A549 (cell line): ENCODE results near the gene SPRED3. TPM values are rescaled to one million over a fixed set of nuclear protein-coding genes. Genes with fewer than 3 reads are reported as not detected.

Source experiments
- ATAC-seq, 2 experiments: fragments of 200-7000 bp in 1 of 2; fragments of >200 bp in 1 of 2; cut with Nextera tagmentation in 1 of 2; cut with Tn5 transposase in 1 of 2; 3 replicates each; pipeline versions ENCODE4 v1.8.0 to v1.9.1; 2018 to 2020; ENCODE audit warnings: mild to moderate bottlenecking in 1 of 2, moderate library complexity in 1 of 2
- CTCF ChIA-PET: fragments of 300-600 bp; sonication (Branson Sonifier 250); formaldehyde crosslinking; extraction: SDS; loops from one replicate; lab custom pipeline; 2021; ENCODE audit warnings: antibody characterized with exemption, inconsistent platforms; lab: Yijun Ruan, JAX
- POLR2A ChIA-PET: fragments of 350-600 bp; formaldehyde crosslinking; extraction: SDS; loops from one replicate; lab custom pipeline; 2021; ENCODE audit warnings: antibody characterized with exemption, inconsistent platforms; lab: Yijun Ruan, JAX
- DNase-seq, 2 experiments: peaks; one replicate each; pipeline versions ENCODE4 v3.0.0 to v3.0.0-alpha.2; 2011 to 2016; ENCODE audit warnings: low read depth in 1 of 2, low spot score in 1 of 2
- FAIRE-seq: peaks from 2 replicates; lab custom pipeline; 2011; peaks lifted over from hg19 to GRCh38; lab: Jason Lieb, UNC
- H3K27ac ChIP-seq, 2 experiments: fragments of >200 bp; sonication (Bioruptor Twin); formaldehyde crosslinking; 3 replicates each; pipeline ENCODE4 v1.5.1; 2016 to 2017
- H3K4me1 ChIP-seq: fragments of >200 bp; sonication (Bioruptor Twin); formaldehyde crosslinking; 3 replicates; pipeline ENCODE4 v1.6.1; 2016
- H3K4me2 ChIP-seq: fragments of >200 bp; sonication (Bioruptor Twin); formaldehyde crosslinking; 3 replicates; pipeline ENCODE4 v1.6.1; 2016
- H3K4me3 ChIP-seq: fragments of >200 bp; sonication (Bioruptor Twin); formaldehyde crosslinking; 3 replicates; pipeline ENCODE4 v1.5.1; 2016
- H3K9me3 ChIP-seq: fragments of >200 bp; sonication (Bioruptor Twin); formaldehyde crosslinking; 3 replicates; pipeline ENCODE4 v1.6.1; 2016
- ATOH8 ChIP-seq: fragments of 250-450 bp; sonication (Bioruptor Pico); IDR thresholded peaks from 2 replicates; pipeline ENCODE4 v1.5.0; 2020; ENCODE audit warnings: low read depth, mild to moderate bottlenecking, moderate library complexity
- CBX8 ChIP-seq: fragments of 200-600 bp; sonication (generic); IDR thresholded peaks from 2 replicates; pipeline ENCODE4 v1.6.1; 2016
- CEBPB ChIP-seq, 2 experiments: fragments of >200 bp in 1 of 2; sonication (Bioruptor Twin) in 1 of 2; formaldehyde crosslinking in 1 of 2; IDR thresholded peaks; 2 replicates each; pipeline ENCODE4 v1.6.1; 2012 to 2016
- CHD2 ChIP-seq: fragments of 150-350 bp; IDR thresholded peaks from 2 replicates; pipeline ENCODE4 v1.6.1; 2014; ENCODE audit warnings: low read length; ENCODE audit not compliant: partially characterized antibody
- CHD4 ChIP-seq: fragments of 200-600 bp; sonication (generic); IDR thresholded peaks from 2 replicates; pipeline ENCODE4 v1.6.1; 2016; ENCODE audit warnings: antibody characterized with exemption, mild to moderate bottlenecking, borderline replicate concordance
- EHF ChIP-seq: fragments of 250-450 bp; sonication (Bioruptor Pico); IDR thresholded peaks from 2 replicates; pipeline ENCODE4 v1.5.0; 2020; ENCODE audit warnings: mild to moderate bottlenecking
- EP300 ChIP-seq, 2 experiments: fragments of >200 bp; sonication (Bioruptor Twin); formaldehyde crosslinking; IDR thresholded peaks; 2 replicates in 1 of 2; 3 replicates in 1 of 2; pipeline ENCODE4 v1.6.1; 2016 to 2017
- ESRRA ChIP-seq: fragments of 150-350 bp; IDR thresholded peaks from 2 replicates; pipeline ENCODE4 v1.6.1; 2014; ENCODE audit warnings: mild to moderate bottlenecking, low read length, borderline replicate concordance
- FOSB ChIP-seq: fragments of 250-450 bp; sonication (Bioruptor Pico); IDR thresholded peaks from 2 replicates; pipeline ENCODE4 v1.5.0; 2020; ENCODE audit warnings: mild to moderate bottlenecking, moderate library complexity
- GATA3 ChIP-seq: IDR thresholded peaks from 2 replicates; pipeline ENCODE4 v1.6.1; 2012; ENCODE audit warnings: borderline replicate concordance
- HDAC2 ChIP-seq: fragments of 200-600 bp; sonication (generic); IDR thresholded peaks from 2 replicates; pipeline ENCODE4 v1.6.1; 2016
- HEYL ChIP-seq: fragments of 250-450 bp; sonication (Bioruptor Pico); IDR thresholded peaks from 2 replicates; pipeline ENCODE4 v1.8.0; 2021; ENCODE audit warnings: mild to moderate bottlenecking, moderate library complexity
- HOXA7 ChIP-seq: fragments of 250-450 bp; sonication (Bioruptor Pico); IDR thresholded peaks from 2 replicates; pipeline ENCODE4 v1.5.0; 2020; ENCODE audit warnings: mild to moderate bottlenecking, moderate library complexity
- HOXB13 ChIP-seq: fragments of 250-450 bp; sonication (Bioruptor Pico); IDR thresholded peaks from 2 replicates; pipeline ENCODE4 v1.5.0; 2020; ENCODE audit warnings: low read depth, mild to moderate bottlenecking, moderate library complexity
- JUNB ChIP-seq: fragments of >200 bp; sonication (Bioruptor Twin); formaldehyde crosslinking; IDR thresholded peaks from 2 replicates; pipeline ENCODE4 v1.6.1; 2016
- KDM1A ChIP-seq: fragments of 200-600 bp; sonication (generic); IDR thresholded peaks from 2 replicates; pipeline ENCODE4 v1.6.1; 2016; ENCODE audit warnings: low read depth, mild to moderate bottlenecking
- MAFK ChIP-seq: fragments of 450-650 bp; IDR thresholded peaks from 2 replicates; pipeline ENCODE4 v1.6.1; 2014; ENCODE audit not compliant: partially characterized antibody
- NR3C1 ChIP-seq: fragments of >200 bp; sonication (Bioruptor Twin); formaldehyde crosslinking; IDR thresholded peaks from 3 replicates; pipeline ENCODE4 v1.6.1; 2017
- PHF8 ChIP-seq: fragments of 200-600 bp; sonication (generic); IDR thresholded peaks from 2 replicates; pipeline ENCODE4 v1.6.1; 2016; ENCODE audit warnings: low read depth, mild to moderate bottlenecking, antibody characterized with exemption, moderate library complexity, borderline replicate concordance
- RAD21 ChIP-seq, 2 experiments: fragments of >200 bp in 1 of 2; sonication (Bioruptor Twin) in 1 of 2; formaldehyde crosslinking in 1 of 2; IDR thresholded peaks in 1 of 2; conservative IDR thresholded peaks in 1 of 2; 2 replicates in 1 of 2; 3 replicates in 1 of 2; pipeline ENCODE4 v1.6.1; 2012 to 2018; ENCODE audit warnings: inconsistent platforms in 1 of 2
- RCOR1 ChIP-seq: fragments of 150-350 bp; IDR thresholded peaks from 2 replicates; pipeline ENCODE4 v1.6.1; 2014; ENCODE audit warnings: antibody characterized with exemption, low read length, low read depth
- REST ChIP-seq: fragments of 200-600 bp; sonication (generic); IDR thresholded peaks from 2 replicates; pipeline ENCODE4 v1.6.1; 2016; ENCODE audit warnings: antibody characterized with exemption, mild to moderate bottlenecking, moderate library complexity
- RFX5 ChIP-seq: fragments of 450-650 bp; IDR thresholded peaks from 2 replicates; pipeline ENCODE4 v1.7.1; 2014; ENCODE audit warnings: antibody characterized with exemption, mild to moderate bottlenecking, moderate library complexity
- SMC3 ChIP-seq: fragments of >200 bp; sonication (Bioruptor Twin); formaldehyde crosslinking; IDR thresholded peaks from 3 replicates; pipeline ENCODE4 v1.6.1; 2018; ENCODE audit warnings: inconsistent platforms
- SREBF2 ChIP-seq: fragments of 450-650 bp; IDR thresholded peaks from 2 replicates; pipeline ENCODE4 v1.6.1; 2014; ENCODE audit warnings: mild to moderate bottlenecking, moderate library complexity
- TFCP2L1 ChIP-seq: fragments of 250-450 bp; sonication (Bioruptor Pico); IDR thresholded peaks from 2 replicates; pipeline ENCODE4 v1.5.0; 2021; ENCODE audit warnings: mild to moderate bottlenecking
- ZC3H11A ChIP-seq: fragments of 450-650 bp; IDR thresholded peaks from 2 replicates; pipeline ENCODE4 v1.6.1; 2014; ENCODE audit warnings: antibody characterized with exemption, mild to moderate bottlenecking
- ZSCAN20 ChIP-seq: fragments of 250-450 bp; sonication (Bioruptor Pico); IDR thresholded peaks from 2 replicates; pipeline ENCODE4 v1.8.0; 2022; ENCODE audit warnings: mild to moderate bottlenecking, moderate library complexity
- WGBS: methylation state at CpG from one replicate; pipeline ENCODE4 v1.1.6; 2017; ENCODE audit errors: missing lambda C conversion rate; 5-methylcytosine and 5-hydroxymethylcytosine counted together
- polyA plus RNA-seq, 4 experiments: library from polyadenylated mRNA; depleted of rRNA in 3 of 4; stranded (reverse); fragments of >200 nt; fragmentation: RNase III in 1 of 4; extraction: RNeasy Plus Mini Kit Qiagen cat#74134 plus additional on column Dnase treatment in 1 of 4; gene quantifications; 2 replicates in 3 of 4; 3 replicates in 1 of 4; pipeline ENCODE4 v1.2.3, GENCODE V29; 2011 to 2017

The SPRED3 gene
- polyA plus RNA-seq, 2 of the 4 experiments (the other 2 are of a cell fraction) = 2.8 to 3.0 TPM

- TF ChIP-seq HOXA7 (CRISPR knock-in tag) = no peak
- TF ChIP-seq KDM1A = no peak
- TF ChIP-seq SMC3 = no peak
These were observed 11.4 kb upstream of the SPRED3 start (continued) for GRCh38 chr19:38377052-38377451.

DNA sequence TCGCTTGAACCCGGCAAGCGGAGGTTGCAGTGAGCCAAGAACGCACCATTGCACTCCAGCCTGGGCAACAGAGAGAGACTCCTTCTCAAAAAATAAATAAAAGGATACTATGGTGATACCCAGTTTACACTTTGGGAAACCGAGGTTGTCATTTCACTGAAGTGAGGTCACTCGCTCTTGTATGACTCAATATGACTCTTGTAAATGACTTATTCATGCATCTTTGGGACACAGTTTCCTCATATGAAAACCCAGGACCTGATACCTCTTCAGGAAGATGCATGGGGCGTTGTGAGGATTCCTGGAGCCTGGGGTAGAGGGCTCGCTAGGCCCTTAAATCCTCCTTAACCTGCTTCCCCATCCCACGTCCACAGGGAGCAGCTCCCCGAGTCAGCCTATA is 9.6 kb upstream of the SPRED3 start:
- H3K4me1 ChIP-seq = peaks cover 15% of the 10 kb centered on the region
- no peak for DNase-seq
- POLR2A ChIA-PET = interaction anchor here (2.8 kb wide), 1 partner anchor 9 kb away, joined by 9 read pairs; the partner anchor contains the start of gene GGN
- CTCF ChIA-PET = interaction anchor here (0.7 to 7.3 kb wide), 7 partner anchors 10 to 473 kb away, joined by 3 to 67 read pairs (median 10); partner anchors contain the start of genes CATSPERG, FAM98C, GGN and SPRED3
- no peak for FAIRE-seq
- H3K4me3 ChIP-seq = no peak overlapping the region
- no peak overlapping the region for H3K27ac ChIP-seq
- no peak overlapping the region for H3K4me2 ChIP-seq
- no peak for TF ChIP-seq CEBPB (IDR thresholded peaks at IDR 0.05)
- TF ChIP-seq ZC3H11A = no peak
- no peak for TF ChIP-seq REST
- no peak for TF ChIP-seq ESRRA
- TF ChIP-seq KDM1A = no peak
- TF ChIP-seq ZSCAN20 (CRISPR knock-in tag) = no peak
- no peak for TF ChIP-seq PHF8
- TF ChIP-seq EP300 (IDR thresholded peaks at IDR 0.05) = no peak
- TF ChIP-seq CHD2 = no peak
- TF ChIP-seq EHF (CRISPR knock-in tag) = no peak
- no peak for TF ChIP-seq RFX5
- TF ChIP-seq HDAC2 = no peak
- WGBS = 90% methylated on average over 10 of the region's 10 CpGs
- no peak for ATAC-seq
- H3K9me3 ChIP-seq = no peaks in the 10 kb centered on the region

DNA sequence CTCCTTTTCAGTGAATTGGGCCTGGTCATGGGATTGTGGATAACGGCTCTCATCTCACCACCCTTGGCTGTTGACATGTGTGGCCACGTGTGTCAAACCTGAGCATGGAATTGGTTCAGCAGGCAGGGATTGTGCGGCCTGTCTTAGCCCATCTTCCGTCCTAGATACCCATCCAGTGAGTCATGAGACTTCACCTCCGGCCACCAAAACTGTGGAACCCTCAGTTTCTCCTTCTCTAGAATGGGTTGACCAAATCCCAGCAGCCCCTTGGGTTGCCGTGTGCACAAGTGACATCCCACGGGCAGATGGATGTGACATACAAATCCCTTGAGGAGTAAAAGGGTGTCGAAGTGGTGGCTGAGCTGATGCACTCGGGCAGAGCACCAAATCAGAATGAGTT is 7.4 kb upstream of the SPRED3 start:
- FAIRE-seq (no peak), DNase-seq (no peak), ATAC-seq (no peak)
- Histone ChIP-seq H3K4me3 (no peak overlapping the region), H3K27ac (no peak overlapping the region), H3K9me3 (no peaks in the 10 kb centered on the region), H3K4me1 (peaks cover 5% of the 10 kb centered on the region), H3K4me2 (no peak overlapping the region)
- POLR2A ChIA-PET = interaction anchor here (0.6 kb wide), 1 partner anchor 21 kb away, joined by 4 read pairs; no protein-coding TSS in a partner anchor
- no peak for TF ChIP-seq ZC3H11A
- TF ChIP-seq RAD21 (conservative IDR thresholded peaks at IDR 0.05 in 1 of 2, IDR thresholded peaks at IDR 0.05 in 1 of 2) = no peak
- no peak for TF ChIP-seq HEYL (CRISPR knock-in tag)
- no peak for TF ChIP-seq ESRRA
- TF ChIP-seq GATA3 = no peak
- TF ChIP-seq CBX8 = no peak
- no peak for TF ChIP-seq SREBF2
- TF ChIP-seq HOXB13 (CRISPR knock-in tag) = no peak
- TF ChIP-seq RCOR1 = no peak
- TF ChIP-seq FOSB (CRISPR knock-in tag) = no peak
- no peak for TF ChIP-seq ATOH8
- no peak for TF ChIP-seq HDAC2
- TF ChIP-seq RFX5 = no peak
- TF ChIP-seq EHF (CRISPR knock-in tag) = no peak
- TF ChIP-seq MAFK = no peak
- TF ChIP-seq JUNB = no peak
- no peak for TF ChIP-seq CHD4
- TF ChIP-seq TFCP2L1 (CRISPR knock-in tag) = no peak
- TF ChIP-seq NR3C1 = no peak
- CTCF ChIA-PET = interaction anchor here (0.7 to 4.9 kb wide), 12 partner anchors 11 to 479 kb away, joined by 3 to 61 read pairs (median 6); partner anchors contain the start of genes CATSPERG and FAM98C
- WGBS = 92% methylated on average over 9 of the region's 9 CpGs
